HPDE6-E6E7 (cell line): Measurements from ENCODE around the gene STX8.

Experiments used
- DNase-seq: peaks from one replicate; pipeline ENCODE4 v3.0.0; 2011; ENCODE audit warnings: missing footprints; ENCODE audit errors: extremely low spot score

The STX8 gene

DNA sequence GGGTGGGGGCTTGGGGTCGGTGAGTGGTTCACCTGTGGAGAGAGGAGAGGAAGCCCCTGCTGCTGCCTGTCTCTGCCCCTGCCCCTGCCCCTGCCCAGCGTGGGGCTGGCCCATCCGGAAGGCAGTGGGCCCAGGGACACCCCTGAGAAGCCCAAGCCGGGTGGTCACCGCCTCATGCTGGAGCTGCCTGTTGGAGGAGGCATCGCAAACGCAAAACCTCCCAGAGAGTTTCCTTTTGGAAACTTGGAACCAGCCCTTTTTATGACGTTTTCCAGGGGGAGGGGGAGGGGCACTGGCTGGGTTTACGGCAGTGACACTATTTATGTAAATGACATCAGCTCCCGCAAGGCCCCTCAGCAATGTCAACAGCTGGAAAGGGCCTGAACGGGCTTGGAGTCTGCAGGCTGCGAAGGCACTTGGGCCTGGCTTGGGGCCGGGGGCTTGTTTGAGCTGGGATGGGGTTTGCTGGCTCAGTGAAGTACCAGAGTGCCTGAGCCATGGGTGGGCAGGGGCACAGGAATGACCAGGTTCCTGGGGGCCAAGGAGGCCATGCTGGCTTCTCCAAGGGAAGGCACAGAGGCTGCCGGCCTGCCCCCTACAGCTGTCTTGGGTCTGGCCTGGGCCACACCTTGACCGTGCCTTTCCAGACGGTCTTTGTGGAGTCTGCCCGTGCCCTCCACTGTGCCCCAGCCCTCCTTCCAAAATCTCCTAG, 334.8 kb downstream of the STX8 start:
- no peak for DNase-seq

DNA sequence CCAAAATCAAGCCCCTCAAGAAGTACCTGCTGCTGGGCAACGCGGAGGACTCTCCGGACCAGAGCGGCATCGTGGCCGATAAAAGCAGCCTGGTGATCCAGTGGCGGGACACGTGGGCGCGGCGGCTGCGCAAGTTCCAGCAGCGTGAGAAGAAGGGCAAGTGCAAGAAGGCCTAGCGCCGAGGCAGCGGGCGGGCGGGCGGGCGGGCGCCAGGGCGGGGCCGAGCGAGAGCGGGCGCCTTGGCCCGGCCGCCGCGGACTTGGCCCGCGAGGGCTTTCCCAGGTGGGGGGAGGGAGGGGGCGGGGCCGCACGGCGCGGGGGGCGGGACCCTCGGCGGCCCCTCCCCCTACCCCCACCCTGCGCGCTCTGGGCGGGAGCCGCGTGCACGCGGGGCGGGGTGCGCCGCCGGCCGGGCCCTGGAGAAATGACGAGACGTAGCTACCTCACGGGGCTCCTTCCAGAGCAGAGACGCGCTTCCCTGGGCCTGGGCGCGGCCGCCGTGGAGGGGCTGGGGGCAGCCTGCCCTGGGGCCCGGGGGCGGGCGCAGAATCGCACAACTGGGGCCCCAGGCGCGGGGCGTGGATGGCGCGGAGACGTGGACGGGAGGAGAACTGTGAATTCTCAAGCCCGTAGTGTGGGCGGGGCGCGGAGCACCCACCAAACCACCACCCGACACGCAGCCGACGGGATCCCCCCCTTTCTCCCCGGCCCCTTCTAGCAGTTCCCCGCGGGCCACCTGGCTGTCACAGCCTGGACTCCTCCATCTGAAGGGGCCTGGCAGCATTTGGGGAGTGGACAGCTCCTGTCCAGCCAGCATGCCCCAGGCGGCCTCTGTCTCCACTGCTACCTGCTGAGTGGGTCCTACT, 335.6 kb downstream of the STX8 start:
- DNase-seq, result peak; percentile 54

DNA sequence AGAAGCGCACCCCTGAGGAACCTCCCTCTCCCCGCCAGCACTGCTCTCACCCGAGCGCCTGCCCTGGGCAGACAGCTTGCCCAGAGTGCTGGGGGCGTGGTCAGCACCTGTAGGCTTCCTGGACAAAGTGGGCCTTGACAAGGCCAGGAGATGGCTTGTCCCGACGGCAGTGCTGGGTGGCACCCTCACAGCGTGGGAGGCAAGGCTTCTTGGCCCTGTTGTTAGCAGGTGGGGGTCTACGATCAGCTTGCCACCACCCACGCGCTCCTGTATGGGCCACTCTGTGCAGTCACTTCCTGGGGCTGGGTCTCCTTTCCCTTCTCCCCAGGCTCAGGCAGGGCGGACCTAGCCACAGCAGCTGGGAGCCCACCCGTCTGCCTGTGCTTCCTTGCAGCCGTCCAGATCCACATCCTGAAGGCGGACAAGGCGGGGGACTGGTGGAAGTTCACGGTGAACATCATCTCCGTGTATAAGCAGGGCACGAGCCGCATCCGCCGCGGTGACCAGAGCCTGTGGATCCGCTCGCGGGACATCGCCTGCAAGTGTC, 336.3 kb downstream of the STX8 start:
- DNase-seq, result no peak

DNA sequence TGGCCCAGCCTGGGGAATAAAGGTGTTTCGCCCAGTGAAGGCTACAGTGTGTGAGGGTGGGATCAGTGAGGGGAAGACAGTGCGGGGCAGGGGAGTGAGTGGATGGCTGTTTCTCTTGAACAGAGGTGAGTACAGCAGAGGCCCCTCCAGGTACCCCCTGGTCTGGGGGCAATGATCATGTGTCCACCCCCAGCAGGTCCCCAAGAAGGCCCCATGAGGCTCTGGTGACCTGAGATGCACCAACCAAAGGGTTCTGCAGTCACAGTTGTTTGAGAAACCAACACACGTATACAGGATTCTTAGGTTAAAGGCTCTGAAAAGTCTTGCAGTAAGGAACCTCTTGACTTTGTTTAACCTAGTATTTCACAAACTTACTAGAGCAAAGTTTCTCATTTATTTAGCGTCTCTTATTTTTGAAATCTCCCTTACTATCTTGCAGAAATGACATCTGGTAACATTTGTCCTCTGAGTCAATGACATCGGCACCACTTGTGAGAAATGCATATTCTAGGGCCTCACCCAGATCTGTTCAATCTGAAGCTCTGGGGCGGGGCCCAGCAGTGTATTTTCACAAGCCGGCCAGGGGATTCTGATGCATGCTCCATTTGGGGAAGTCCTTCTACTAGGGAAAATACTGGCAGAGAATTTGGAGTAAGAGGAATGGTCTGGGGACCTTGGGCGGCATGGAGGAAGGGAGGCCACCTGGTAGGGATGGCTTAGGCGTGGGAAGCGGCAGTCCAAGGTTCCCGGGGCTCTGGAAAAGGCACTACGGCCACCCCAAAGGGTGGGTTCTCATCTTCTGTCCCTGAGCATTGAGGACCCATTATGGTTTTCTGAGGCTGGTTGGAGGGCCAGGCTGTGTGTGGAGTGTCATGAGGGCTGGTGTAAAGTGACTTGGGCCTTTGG, 337.0 kb downstream of the STX8 start:
- no peak for DNase-seq

DNA sequence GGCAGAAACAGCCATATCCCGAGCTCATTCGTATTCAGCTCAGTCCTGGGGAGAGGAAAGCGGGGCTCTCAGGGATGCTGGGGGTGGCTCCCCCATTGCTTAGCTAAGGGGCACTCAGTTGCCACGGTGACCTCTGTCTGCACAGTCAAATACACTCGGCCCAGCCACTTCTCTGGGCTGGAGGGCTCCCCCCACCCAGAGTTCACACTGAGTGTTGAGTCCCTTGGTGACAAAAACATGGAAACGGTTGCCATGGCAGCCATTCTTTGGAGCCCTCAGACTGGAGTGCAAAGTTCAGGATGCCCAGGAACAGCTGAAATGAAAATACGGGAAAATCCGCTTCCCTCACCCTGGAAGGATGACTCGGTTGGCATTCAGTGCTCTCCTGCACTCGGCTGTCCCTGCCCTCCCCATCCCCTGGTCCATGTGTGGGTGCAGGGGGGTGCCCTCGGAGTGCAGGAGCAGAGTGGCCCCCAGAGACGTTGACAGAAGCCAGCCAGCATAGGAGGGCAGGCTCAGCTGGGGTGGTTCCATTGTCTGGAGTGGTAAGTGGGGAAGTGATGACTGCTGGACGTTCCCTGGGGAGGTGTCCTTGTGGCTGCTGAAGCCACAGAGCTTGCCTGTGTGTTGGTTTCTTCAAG, 337.8 kb downstream of the STX8 start:
- no peak for DNase-seq

DNA sequence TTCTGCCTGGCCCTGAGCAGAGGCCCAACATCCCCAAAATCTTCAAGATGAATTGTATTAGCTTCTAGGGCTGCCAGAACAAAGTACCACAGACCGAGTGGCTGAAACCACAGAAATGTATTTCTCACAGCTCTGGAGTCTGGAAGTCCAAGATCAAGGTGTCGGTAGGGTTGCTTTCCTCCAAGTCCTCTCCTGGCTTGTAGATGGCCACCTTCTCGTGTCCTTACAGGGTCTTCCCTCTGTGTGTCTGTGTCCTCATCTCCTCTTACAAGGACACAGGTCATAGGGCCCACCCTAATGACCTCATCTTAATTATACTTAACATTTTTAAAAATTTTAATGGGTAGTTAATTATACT, 338.6 kb downstream of the STX8 start:
- no peak for DNase-seq

DNA sequence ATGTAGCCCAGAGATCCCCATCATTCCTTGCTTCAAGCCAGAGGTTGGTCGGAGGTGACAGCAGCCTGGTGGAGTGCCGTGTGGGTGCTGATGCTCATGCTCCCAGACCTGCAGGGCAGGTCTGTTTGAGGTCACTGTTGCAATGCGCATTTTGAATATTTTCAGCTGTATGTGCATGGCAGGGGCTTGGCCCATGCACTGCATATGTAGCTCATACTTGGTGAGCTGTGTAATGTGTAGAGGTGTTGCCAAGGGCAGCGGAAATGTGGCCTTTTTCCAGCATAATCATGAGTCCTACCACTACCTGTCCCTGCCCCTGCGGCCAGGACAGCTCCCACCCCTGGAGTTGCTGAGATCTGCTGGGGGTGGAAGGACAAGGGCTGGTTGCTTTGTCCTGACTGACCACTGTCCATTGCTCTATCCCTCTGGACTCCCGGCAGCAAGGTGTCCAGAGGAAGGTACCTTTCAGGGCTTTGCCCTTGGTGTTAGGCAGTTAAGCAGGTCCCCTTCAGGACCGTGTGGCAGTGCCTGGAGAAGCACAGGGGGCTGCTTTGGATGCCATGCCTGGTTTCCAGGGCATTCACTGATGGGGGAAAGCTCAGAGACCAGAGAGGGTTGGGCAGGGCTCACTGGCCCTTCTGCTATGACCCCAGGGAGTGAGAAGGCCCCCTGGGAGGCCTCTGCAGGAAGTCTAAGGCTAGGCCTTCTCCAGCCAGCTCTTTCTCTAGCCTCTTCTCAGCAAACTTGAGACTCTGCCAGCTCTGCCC, 339.2 kb downstream of the STX8 start:
- DNase-seq, result no peak

DNA sequence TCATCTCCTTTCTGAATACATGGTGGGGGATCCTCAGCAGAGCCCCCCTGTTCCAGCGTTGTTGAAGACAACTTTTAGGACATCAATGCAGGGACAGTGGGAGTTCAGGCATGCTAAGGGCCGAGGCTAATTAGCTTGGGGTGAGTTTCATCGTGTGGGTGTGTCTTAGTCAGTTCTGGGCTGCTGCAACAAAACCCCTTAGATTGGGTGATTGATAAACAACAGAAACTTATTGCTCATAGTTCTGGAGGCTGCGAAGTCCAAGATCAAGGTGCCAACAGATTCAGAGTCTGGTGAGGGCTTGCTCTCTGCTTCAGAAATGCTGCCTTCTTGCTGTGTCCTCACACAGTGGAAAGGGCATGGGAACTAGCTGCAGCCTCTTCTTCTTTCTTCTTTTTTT, 340.3 kb downstream of the STX8 start:
- DNase-seq, result no peak

DNA sequence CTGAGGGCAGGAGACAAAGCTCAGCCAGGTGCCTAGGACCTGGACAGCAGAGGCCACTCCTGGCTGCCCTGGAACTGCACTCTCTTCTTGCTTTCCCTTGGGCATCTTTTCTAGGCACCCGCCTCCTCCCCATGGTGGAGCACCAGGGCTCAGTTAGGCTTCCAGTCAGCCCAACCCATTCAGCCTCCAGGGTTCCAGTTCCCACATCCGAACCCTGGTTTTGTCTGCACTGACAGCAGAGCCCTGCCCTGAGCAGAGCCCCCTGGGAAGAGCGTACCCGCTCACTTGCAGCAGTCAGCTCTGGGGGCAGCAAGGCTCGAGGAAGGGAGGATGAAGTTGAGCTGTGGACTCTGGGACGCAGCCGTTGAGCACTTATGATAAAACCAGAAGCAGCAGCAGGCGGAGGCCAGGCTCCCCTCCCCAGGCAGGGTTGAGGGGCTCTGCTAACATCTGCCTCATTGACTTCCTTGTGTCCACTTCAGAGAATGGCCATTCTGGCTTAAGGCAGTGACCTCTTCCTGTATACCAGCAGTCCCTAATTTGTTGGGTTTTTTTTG, 341.2 kb downstream of the STX8 start:
- DNase-seq, result no peak

DNA sequence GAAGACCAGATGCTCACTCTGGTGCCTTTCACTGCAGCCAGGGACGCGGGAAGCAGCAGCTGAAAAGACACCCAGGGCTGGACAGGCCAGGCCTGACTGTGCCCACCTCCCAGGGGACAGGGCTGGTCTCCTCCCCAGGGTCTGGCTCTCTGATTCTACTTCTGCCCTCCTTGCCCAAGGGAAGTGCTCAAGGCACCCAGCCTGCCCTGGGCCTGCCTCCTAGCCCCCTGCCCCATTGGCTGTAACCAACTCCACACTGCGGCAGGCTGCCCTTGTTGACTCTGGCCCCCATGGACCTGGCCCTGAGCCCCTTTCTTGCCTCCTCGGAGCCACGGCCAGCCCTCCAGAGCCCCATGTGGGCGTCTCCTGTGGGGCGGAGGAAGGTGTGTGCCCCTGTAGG, 341.9 kb downstream of the STX8 start:
- no peak for DNase-seq

DNA sequence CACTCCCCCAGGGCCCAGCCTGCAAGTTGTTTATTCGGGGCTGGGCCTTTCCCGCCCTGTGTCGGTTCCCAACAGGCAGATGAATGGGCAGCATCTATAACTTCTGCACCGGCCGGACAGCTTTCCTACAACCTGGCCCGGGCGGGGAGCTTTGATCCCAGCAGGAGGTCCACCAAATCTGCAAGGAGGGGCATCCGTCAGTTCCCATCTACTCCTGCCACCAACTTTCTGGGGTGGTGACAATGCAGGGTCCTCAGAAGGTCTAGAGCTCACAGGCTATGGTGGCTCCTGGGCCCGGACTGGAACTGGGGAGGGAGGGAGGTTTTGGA, 342.4 kb downstream of the STX8 start:
- DNase-seq, result no peak

DNA sequence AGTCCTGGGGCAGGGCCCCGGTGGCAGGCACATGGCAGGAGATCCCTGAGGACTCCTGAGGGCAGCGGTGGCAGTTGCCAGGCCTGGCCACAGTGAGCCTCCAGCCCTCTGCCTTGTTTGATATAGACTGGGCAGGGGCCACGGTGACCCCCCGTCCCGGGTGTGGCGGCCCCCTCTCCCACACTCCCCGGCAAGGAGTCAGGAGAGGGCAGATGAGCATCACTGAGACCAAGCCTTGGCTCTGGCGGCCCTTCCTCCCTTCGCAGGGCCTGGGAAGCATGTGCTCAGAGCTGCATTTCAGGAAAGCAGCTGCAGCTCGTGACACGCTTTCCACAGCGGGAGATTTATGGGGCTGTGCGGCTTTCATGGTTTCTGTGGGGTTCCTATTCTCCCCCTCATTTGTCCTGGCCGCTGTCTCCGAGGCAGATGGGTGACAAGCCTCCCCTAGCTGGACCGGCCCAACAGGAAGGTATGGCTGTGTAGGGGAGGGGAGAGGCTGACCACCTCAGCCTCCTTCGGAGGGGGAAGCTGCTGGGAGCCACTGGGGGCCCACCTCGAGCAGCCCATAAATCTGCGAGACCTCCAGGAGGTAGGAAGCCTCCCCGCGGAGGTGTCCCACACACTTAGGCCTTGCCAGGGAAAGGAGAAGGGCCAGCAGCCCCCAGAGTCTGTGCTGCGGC, 342.9 kb downstream of the STX8 start:
- no peak for DNase-seq

DNA sequence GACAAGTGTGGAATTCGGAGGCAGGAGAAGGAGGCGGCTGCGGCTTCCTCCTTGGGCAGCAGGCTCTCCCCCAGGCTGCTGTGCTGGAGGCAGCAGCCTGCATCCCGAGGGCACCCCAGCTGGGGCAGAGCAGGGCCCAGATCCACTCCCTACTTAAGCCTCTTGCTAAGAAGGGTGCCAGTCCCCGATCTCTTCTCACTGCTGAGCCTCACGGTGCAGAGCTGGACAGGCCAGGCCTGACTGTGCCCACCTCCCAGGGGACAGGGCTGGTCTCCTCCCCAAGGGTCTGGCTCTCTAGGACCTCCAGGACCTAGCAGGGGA, 343.5 kb downstream of the STX8 start:
- DNase-seq, result no peak

DNA sequence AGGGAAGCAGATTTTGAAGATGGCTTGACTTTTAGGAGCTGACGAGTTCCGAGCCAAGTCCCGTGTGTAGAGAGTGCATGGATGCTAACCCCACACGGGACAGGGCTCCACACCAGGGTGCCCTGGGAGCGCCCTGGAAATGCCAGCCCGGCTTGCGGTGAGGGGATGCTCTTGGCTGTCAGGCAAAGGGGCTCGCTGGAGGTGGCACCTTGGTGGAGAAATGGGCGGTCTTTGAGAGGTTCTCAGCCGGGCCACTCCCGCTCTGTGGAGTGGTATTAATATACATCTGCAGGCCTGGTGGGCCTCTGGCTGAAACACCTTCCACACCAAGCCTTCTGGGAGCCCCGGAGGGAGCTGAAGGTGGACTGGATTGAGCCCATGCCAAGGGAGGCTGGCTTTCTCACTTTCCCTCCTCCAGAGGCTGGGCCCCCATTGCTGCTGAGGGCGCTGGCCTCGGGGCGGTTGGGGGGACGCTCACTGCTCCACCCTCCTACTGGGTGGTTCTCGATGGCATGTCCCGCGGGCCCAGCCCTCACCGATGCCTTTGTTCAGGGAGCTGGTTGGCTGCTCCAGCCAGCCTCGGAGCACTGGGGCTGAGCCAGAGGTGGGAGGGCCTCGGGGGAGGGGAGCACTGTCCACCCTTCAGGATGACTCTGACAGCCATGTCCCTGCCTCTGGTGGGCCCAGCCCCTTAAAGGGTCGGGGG, 344.0 kb downstream of the STX8 start:
- DNase-seq, result no peak

DNA sequence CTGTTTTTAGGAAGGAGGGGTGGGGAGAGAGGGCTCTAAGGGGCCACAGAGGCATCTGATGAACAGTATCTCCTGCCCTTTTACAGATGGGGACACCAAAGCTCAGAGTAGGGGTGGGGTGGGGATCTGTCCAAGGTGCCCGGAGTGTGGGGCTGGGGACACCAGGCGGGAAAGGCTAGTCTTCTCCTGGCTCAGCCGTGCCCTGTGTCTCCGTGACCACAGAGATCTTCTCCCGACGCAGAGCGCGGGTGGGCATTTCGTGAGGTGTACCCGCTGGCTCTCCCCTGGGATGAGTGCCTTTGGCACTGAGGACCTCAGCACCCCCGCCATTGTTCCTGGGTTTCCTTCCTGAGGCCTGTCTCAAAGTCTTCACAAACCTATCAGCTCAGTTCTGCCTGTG, 344.8 kb downstream of the STX8 start:
- DNase-seq, result no peak

DNA sequence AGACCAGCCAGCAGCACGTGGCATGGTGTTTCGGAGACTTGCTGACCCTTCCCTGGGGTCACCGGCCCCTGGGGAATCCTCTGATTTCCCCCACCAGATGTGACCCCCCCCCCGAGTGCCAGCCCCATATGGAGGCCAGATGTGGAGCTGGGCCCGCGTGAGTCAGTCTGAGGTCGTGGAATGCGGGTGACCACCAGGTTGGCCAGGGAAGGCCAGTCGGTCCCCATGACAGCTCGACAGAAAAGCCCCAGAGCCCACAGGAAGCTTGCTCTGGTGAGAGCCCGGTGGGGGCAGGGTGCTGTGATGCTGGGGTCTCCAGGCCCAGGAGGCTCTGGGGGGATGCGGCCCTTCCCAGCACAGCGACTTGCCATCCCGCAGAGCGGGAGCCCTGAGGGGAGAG, 345.3 kb downstream of the STX8 start:
- DNase-seq, result no peak

DNA sequence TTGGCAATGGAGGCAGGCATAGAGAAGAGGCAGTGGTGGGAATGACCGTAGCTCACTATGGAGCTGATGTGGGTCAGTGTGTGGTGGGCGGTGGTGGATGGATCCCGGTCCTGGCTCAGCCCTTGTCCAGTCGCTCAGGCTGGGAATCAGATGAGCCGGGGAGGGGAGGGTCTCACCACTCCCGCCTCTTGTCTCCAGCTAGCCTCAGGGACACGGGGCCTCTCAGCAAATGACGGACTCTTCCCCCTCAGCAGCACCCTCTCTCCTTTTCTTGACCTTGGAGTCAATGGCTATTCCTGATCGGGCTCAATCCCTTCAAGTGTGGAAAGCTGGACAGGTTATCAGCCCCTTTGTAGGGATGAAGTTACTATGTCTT, 345.8 kb downstream of the STX8 start:
- no peak for DNase-seq

DNA sequence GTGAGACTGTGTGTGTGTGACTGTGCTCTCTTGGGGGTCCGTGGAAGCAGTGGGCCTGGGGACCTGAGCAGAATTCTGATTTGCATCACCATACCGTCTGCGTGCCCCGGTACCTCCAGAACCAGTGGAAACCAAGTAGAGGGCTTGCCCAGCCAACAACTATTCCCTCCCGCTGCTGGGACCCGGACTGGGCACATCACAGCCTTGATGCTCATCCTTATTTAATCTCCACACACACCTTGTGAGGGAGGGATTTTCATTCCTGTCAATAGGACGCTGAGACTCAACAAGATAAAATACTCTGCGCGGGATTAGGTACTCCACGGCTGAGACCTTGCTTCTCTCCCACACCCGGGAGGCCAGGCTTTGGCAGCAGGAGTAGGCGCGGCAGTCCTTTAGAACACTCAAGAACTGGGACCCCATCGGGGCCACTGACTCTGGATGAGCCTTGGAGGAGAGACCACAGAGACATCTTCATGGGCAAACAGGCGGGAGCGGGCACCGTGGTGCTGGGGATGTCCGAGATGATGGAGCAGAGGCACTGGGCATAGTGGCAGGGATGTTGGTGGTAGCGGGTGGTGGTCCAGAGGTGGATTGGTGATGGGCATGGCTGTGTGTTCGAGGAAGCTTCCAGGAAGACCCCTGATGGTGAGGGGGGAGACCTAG, 346.3 kb downstream of the STX8 start:
- DNase-seq, result no peak
